Activated CD8-positive, alpha-beta T cell treated with anti-CD3 and anti-CD28 coated beads for 36 hours (primary cell): ENCODE results near the gene REM1. TPM values are rescaled to one million over a fixed set of nuclear protein-coding genes. Genes with fewer than 3 reads are reported as not detected.

ENCODE experiments used
- ATAC-seq: fragments of 200-7000 bp; cut with Tn5 transposase; one replicate; pipeline ENCODE4 v1.10.0; 2021; ENCODE audit warnings: mild to moderate bottlenecking, moderate library complexity
- CTCF ChIA-PET: fragments of 350-600 bp; sonication (Branson Sonifier 250); formaldehyde crosslinking; loops from one replicate; lab custom pipeline; 2021; ENCODE audit warnings: antibody characterized with exemption; lab: Charles Lee
- POLR2A ChIA-PET: fragments of 350-600 bp; sonication (Branson Sonifier 250); formaldehyde crosslinking; loops from one replicate; lab custom pipeline; 2021; ENCODE audit warnings: antibody characterized with exemption; lab: Charles Lee
- DNase-seq: peaks from one replicate; pipeline ENCODE4 v3.0.0-alpha.2; 2020
- H3K27ac Mint-ChIP-seq: one replicate; pipeline ENCODE4 v1.8.0; 2021; ENCODE audit warnings: mild to moderate bottlenecking, mixed read lengths
- H3K27me3 Mint-ChIP-seq: one replicate; pipeline ENCODE4 v1.8.0; 2021; ENCODE audit warnings: mixed read lengths
- H3K36me3 Mint-ChIP-seq: one replicate; pipeline ENCODE4 v1.8.0; 2021; ENCODE audit warnings: low read depth, mixed read lengths
- H3K4me1 Mint-ChIP-seq: one replicate; pipeline ENCODE4 v1.8.0; 2021; ENCODE audit warnings: low read depth, mixed read lengths
- H3K4me3 Mint-ChIP-seq: one replicate; pipeline ENCODE4 v1.8.0; 2021; ENCODE audit warnings: mild to moderate bottlenecking, moderate library complexity, mixed read lengths
- H3K9me3 Mint-ChIP-seq: one replicate; pipeline ENCODE4 v1.8.0; 2021; ENCODE audit warnings: mixed read lengths
- intact Hi-C: fragments of 100-400 bp; cut with micrococcal nuclease; formaldehyde crosslinking; loops from one replicate; pipeline ENCODE4 v1.10.0; 2022
- total RNA-seq, 2 experiments: library from RNA; stranded (reverse); gene quantifications; one replicate each; pipeline ENCODE4 v1.2.3, GENCODE V29; 2021
- TF ChIP-seq, protein P1 (sequence below): fragments of 200-600 bp; IDR thresholded peaks from one replicate; pipeline ENCODE4 v1.8.0; 2022; ENCODE audit warnings: antibody characterized with exemption, mild to moderate bottlenecking

REM1 gene
- total RNA-seq, 2 experiments from 2014 or later: not detected

DNA sequence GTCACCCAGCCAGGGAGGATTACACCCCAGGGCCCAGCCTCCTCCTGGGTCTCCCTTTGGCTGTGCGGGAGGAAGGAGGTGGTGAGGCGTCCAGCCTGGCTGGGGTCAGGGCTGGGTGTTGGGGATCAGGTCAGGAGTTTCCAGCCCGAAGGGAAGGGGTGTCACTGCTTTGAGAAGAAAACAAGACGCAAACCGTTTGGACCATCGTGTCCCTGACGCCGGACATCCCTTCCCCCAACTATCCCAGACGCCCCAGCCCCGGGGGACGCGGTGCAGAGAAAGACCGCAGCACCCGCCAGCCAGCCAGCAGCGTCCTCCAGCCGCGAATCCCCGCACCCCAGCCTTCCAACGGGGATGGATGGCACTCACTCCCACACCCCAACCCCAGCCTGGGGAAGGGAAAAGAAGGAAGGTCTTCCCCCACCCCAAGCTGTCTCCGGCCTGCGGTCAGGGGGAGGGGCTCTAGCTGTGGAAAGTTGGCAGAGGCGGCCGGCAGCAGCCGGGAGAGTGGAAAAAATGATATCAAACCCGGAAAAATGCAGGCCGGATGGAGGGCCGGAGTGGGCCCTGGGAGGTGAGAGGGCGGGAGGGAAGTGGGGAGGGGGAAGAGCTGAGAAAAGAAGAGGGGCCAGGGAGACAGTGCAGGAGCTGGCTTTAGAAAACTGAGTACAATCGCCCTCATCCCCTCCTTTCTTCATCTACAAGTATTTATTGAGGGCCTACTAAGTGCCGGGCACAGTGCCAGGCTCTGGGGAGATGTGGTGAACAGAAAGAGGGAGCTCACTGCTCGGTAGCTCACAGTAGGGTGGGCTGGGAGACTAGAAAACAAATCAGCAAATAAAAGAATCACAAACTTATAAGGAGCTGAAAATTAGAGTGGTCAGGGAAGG, 10.6 kb downstream of the REM1 start:
- CTCF ChIA-PET: interaction anchor here (0.7 to 9.2 kb wide), 4 partner anchors 17 to 127 kb away, joined by 3 to 57 read pairs (median 4); partner anchors contain the start of gene DEFB123
- H3K9me3 Mint-ChIP-seq: no peaks in the 10 kb centered on the region
- intact Hi-C loops: no loop called here
- H3K4me1 Mint-ChIP-seq: peaks cover 19% of the 10 kb centered on the region
- H3K27ac Mint-ChIP-seq: no peak overlapping the region
- H3K36me3 Mint-ChIP-seq: no peaks in the 10 kb centered on the region
- POLR2A ChIA-PET: no interaction called here
- ATAC-seq (peak; percentile 24), DNase-seq (peak; percentile 15)
- peaks cover 30% of the 10 kb centered on the region for H3K27me3 Mint-ChIP-seq
- no peak overlapping the region for H3K4me3 Mint-ChIP-seq
- TF ChIP-seq, protein P1, sequence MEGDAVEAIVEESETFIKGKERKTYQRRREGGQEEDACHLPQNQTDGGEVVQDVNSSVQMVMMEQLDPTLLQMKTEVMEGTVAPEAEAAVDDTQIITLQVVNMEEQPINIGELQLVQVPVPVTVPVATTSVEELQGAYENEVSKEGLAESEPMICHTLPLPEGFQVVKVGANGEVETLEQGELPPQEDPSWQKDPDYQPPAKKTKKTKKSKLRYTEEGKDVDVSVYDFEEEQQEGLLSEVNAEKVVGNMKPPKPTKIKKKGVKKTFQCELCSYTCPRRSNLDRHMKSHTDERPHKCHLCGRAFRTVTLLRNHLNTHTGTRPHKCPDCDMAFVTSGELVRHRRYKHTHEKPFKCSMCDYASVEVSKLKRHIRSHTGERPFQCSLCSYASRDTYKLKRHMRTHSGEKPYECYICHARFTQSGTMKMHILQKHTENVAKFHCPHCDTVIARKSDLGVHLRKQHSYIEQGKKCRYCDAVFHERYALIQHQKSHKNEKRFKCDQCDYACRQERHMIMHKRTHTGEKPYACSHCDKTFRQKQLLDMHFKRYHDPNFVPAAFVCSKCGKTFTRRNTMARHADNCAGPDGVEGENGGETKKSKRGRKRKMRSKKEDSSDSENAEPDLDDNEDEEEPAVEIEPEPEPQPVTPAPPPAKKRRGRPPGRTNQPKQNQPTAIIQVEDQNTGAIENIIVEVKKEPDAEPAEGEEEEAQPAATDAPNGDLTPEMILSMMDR: no peak

DNA sequence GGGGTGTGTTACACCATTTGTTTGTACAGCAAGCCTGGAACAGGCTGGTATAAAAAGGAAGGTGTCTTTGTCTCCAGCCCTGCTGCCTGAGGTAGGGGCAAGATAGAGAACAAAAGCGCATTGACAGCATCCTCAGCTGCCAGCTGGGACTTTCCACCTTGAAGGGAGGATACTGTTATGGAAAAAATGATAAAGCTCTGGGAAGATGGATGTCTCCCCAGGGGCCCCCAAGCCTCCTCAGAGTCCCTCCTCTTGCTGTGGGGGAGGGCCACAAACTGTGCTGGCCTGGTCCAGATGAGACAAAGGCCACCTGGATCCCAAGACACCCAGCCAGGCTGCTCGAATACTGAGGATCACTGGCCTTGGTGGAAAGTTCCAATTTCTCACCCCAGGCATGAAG, 13.0 kb downstream of the REM1 start:
- H3K27ac Mint-ChIP-seq: no peak overlapping the region
- intact Hi-C loops: no loop called here
- ATAC-seq: no peak
- CTCF ChIA-PET: interaction anchor here (1.3 to 9.2 kb wide), 2 partner anchors 12 to 15 kb away, joined by 3 to 57 read pairs; no protein-coding TSS in a partner anchor
- no peak for DNase-seq
- H3K9me3 Mint-ChIP-seq: no peaks in the 10 kb centered on the region
- POLR2A ChIA-PET: no interaction called here
- H3K27me3 Mint-ChIP-seq: peaks cover 23% of the 10 kb centered on the region
- H3K4me1 Mint-ChIP-seq: peaks cover 19% of the 10 kb centered on the region
- no peaks in the 10 kb centered on the region for H3K36me3 Mint-ChIP-seq
- TF ChIP-seq, protein P1: no peak
- no peak overlapping the region for H3K4me3 Mint-ChIP-seq

DNA sequence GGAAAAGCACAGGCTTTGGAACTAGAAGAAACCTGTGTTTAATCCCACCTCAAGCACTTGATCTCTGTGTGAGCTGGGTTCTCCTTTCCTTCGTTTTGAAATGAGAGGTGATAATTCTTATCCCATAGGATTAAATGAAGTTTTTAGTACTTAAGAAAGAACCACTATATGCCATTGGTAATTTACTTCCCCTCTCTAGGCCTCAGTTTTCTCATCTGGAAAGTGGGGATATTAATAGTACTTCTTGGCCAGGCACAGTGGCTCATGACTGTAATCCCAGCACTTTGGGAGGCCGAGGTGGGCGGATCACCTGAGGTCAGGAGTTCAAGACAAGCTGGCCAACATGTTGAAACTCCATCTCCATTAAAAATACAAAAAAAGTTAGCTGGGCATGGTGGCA, 14.1 kb downstream of the REM1 start:
- Mint-ChIP-seq H3K36me3 (no peaks in the 10 kb centered on the region), H3K27me3 (peaks cover 22% of the 10 kb centered on the region), H3K4me3 (no peak overlapping the region), H3K4me1 (peaks cover 19% of the 10 kb centered on the region), H3K27ac (no peak overlapping the region), H3K9me3 (no peaks in the 10 kb centered on the region)
- intact Hi-C loops: no loop called here
- DNase-seq: no peak
- no peak for ATAC-seq
- POLR2A ChIA-PET: interaction anchor here (1.0 kb wide), 1 partner anchor 14 kb away, joined by 4 read pairs; no protein-coding TSS in a partner anchor
- TF ChIP-seq, protein P1: no peak
- CTCF ChIA-PET: interaction anchor here (1.0 to 9.2 kb wide), 5 partner anchors 13 to 123 kb away, joined by 3 to 57 read pairs (median 3); partner anchors contain the start of gene HM13

DNA sequence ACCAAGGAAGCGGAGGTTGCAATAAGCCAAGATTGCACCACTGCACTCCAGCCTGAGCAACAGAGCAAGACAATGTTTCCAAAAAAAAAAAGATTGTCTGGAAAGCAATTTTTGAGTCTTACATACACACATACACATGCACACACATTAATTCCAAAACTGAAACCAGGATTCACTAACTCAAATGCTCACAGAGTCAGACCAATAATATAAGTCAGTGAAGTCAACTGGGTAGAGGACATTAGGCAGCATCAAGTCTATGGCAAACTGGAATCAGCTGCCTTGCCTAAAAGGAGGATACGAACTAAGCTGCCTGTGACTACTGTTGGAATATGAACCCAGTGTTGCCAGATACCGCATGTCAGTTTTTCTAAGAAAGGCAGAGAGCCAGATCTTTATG, 15.7 kb downstream of the REM1 start:
- H3K4me1 Mint-ChIP-seq: peaks cover 15% of the 10 kb centered on the region
- ChIA-PET CTCF (interaction anchor here (9.2 kb wide), 1 partner anchor 12 kb away, joined by 57 read pairs; no protein-coding TSS in a partner anchor), POLR2A (no interaction called here)
- H3K27me3 Mint-ChIP-seq: peaks cover 19% of the 10 kb centered on the region
- ATAC-seq (no peak), DNase-seq (no peak)
- no peaks in the 10 kb centered on the region for H3K36me3 Mint-ChIP-seq
- intact Hi-C loops: no loop called here
- H3K27ac Mint-ChIP-seq: no peak overlapping the region
- H3K9me3 Mint-ChIP-seq: no peaks in the 10 kb centered on the region
- TF ChIP-seq, protein P1: no peak
- H3K4me3 Mint-ChIP-seq: no peak overlapping the region

DNA sequence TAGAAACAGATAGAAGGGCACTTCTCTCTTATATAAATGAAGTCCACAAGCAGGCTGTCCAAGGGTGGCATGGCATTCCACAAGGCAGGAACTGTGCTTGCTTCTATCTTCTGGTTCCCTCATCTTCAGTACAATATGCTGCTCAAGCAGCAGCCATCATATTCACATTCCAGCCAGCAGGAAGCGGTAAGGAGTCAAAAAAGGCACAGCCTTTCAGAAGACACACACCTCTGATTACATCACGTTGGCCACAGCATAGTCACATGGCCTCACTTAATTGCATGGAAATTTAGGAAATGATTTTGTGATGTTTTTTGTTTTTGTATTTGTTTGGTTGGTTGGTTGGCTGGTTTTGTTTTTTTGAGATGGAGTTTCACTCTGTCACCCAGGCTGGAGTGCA, 19.0 kb downstream of the REM1 start:
- Mint-ChIP-seq H3K4me3 (no peak overlapping the region), H3K27ac (no peak overlapping the region), H3K4me1 (no peaks in the 10 kb centered on the region), H3K27me3 (peaks cover 14% of the 10 kb centered on the region), H3K36me3 (no peaks in the 10 kb centered on the region), H3K9me3 (no peaks in the 10 kb centered on the region)
- DNase-seq: no peak
- ChIA-PET POLR2A (no interaction called here), CTCF (interaction anchor here (1.3 kb wide), 1 partner anchor 9 kb away, joined by 5 read pairs; no protein-coding TSS in a partner anchor)
- intact Hi-C loops: no loop called here
- TF ChIP-seq, protein P1: no peak
- no peak for ATAC-seq
